H9 (cell line): ENCODE data around the gene JAML. TPM values are rescaled to one million over a fixed set of nuclear protein-coding genes. Genes with fewer than 3 reads are reported as not detected.

Experiments used
- DNase-seq: peaks from one replicate; pipeline ENCODE4 v3.0.0-alpha.2; 2017
- H2AFZ ChIP-seq: one replicate; pipeline ENCODE4 v1.6.1; 2013; ENCODE audit warnings: mild to moderate bottlenecking, low read length, control low read depth, moderate library complexity
- H2AK5ac ChIP-seq: 2 replicates; pipeline ENCODE4 v1.6.1; 2013; ENCODE audit warnings: low read length, control low read depth, mixed read lengths; ENCODE audit not compliant: insufficient read length
- H2BK120ac ChIP-seq: one replicate; pipeline ENCODE4 v1.6.1; 2013; ENCODE audit warnings: low read depth, mild to moderate bottlenecking, low read length, control low read depth, inconsistent platforms; ENCODE audit not compliant: poor library complexity, severe bottlenecking
- H2BK12ac ChIP-seq: 2 replicates; pipeline ENCODE4 v1.6.1; 2013; ENCODE audit warnings: low read length, control low read depth, mixed read lengths, low read depth; ENCODE audit not compliant: insufficient read length
- H2BK15ac ChIP-seq: 2 replicates; pipeline ENCODE4 v1.6.1; 2013; ENCODE audit warnings: low read depth, low read length, control low read depth
- H2BK20ac ChIP-seq: one replicate; pipeline ENCODE4 v1.6.1; 2013; ENCODE audit warnings: low read depth, mild to moderate bottlenecking, low read length, control low read depth, inconsistent platforms; ENCODE audit not compliant: poor library complexity, severe bottlenecking
- H2BK5ac ChIP-seq: 2 replicates; pipeline ENCODE4 v1.6.1; 2013; ENCODE audit warnings: low read length, control low read depth, mixed read lengths; ENCODE audit not compliant: insufficient read length
- H3K14ac ChIP-seq: 2 replicates; pipeline ENCODE4 v1.6.1; 2013; ENCODE audit warnings: low read length, control low read depth; ENCODE audit not compliant: insufficient read depth
- H3K18ac ChIP-seq: 2 replicates; pipeline ENCODE4 v1.6.1; 2013; ENCODE audit warnings: low read depth, mild to moderate bottlenecking, mixed read lengths, low read length, control low read depth; ENCODE audit not compliant: insufficient read length
- H3K23ac ChIP-seq: 2 replicates; pipeline ENCODE4 v1.6.1; 2013; ENCODE audit warnings: low read length, control low read depth, mixed read lengths, low read depth; ENCODE audit not compliant: insufficient read length
- H3K23me2 ChIP-seq: 2 replicates; pipeline ENCODE4 v1.6.1; 2013; ENCODE audit warnings: low read depth, mild to moderate bottlenecking, mixed read lengths, low read length, control low read depth; ENCODE audit not compliant: insufficient read length, poor library complexity, severe bottlenecking
- H3K27ac ChIP-seq: 2 replicates; pipeline ENCODE4 v1.5.1; 2013; ENCODE audit warnings: low read length, control low read depth, mixed read lengths, low read depth; ENCODE audit not compliant: insufficient read length
- H3K27me3 ChIP-seq: 2 replicates; pipeline ENCODE4 v1.6.1; 2013; ENCODE audit warnings: low read length, control low read depth, inconsistent platforms; ENCODE audit not compliant: insufficient read depth
- H3K4ac ChIP-seq: 2 replicates; pipeline ENCODE4 v1.6.1; 2013; ENCODE audit warnings: low read depth, mild to moderate bottlenecking, control low read depth, inconsistent platforms, low read length, moderate library complexity
- H3K4me1 ChIP-seq: 2 replicates; pipeline ENCODE4 v1.6.1; 2013; ENCODE audit warnings: low read length, control low read depth, inconsistent platforms; ENCODE audit not compliant: insufficient read depth
- H3K4me2 ChIP-seq: 2 replicates; pipeline ENCODE4 v1.6.1; 2013; ENCODE audit warnings: low read length, control low read depth, mixed read lengths; ENCODE audit not compliant: insufficient read length, insufficient read depth
- H3K56ac ChIP-seq: 2 replicates; pipeline ENCODE4 v1.6.1; 2013; ENCODE audit warnings: low read depth, mild to moderate bottlenecking, mixed read lengths, low read length, control low read depth; ENCODE audit not compliant: insufficient read length
- H3K79me1 ChIP-seq: 2 replicates; pipeline ENCODE4 v1.6.1; 2013; ENCODE audit warnings: low read depth, mild to moderate bottlenecking, moderate library complexity, low read length, control low read depth, inconsistent platforms; ENCODE audit not compliant: insufficient read depth, poor library complexity, severe bottlenecking
- H3K79me2 ChIP-seq: 2 replicates; pipeline ENCODE4 v1.6.1; 2013; ENCODE audit warnings: low read length, control low read depth, inconsistent platforms; ENCODE audit not compliant: insufficient read depth
- H3K9ac ChIP-seq: 2 replicates; pipeline ENCODE4 v1.6.1; 2013; ENCODE audit warnings: low read length, control low read depth, mixed read lengths; ENCODE audit not compliant: insufficient read length; ENCODE audit errors: extremely low read depth
- H3K9me3 ChIP-seq: one replicate; pipeline ENCODE4 v1.6.1; 2013; ENCODE audit warnings: low read depth, low read length, inconsistent platforms; ENCODE audit not compliant: control insufficient read depth
- H3T11ph ChIP-seq: one replicate; pipeline ENCODE4 v1.6.1; 2013; ENCODE audit warnings: mild to moderate bottlenecking, low read length, control low read depth, inconsistent platforms
- H4K20me1 ChIP-seq: one replicate; pipeline ENCODE4 v1.6.1; 2013; ENCODE audit not compliant: control insufficient read depth, insufficient read length, insufficient read depth
- H4K5ac ChIP-seq: 2 replicates; pipeline ENCODE4 v1.6.1; 2013; ENCODE audit warnings: low read depth, mild to moderate bottlenecking, mixed read lengths, low read length, control low read depth; ENCODE audit not compliant: insufficient read length
- H4K8ac ChIP-seq: replicated peaks from 2 replicates; pipeline ENCODE4 v1.6.1; 2013; ENCODE audit warnings: low read length, control low read depth, mixed read lengths, low read depth; ENCODE audit not compliant: insufficient read length
- H4K91ac ChIP-seq: 2 replicates; pipeline ENCODE4 v1.6.1; 2013; ENCODE audit warnings: low read depth, mild to moderate bottlenecking, moderate library complexity, mixed read lengths, low read length, control low read depth; ENCODE audit not compliant: insufficient read length
- H3K27ac Mint-ChIP-seq, 3 experiments: 2 replicates in 2 of 3; 3 replicates in 1 of 3; pipeline ENCODE4 v1.8.0; 2020 to 2021; ENCODE audit warnings: mixed read lengths in 3 of 3, mild to moderate bottlenecking in 1 of 3, moderate library complexity in 1 of 3
- H3K27me3 Mint-ChIP-seq: 2 replicates; pipeline ENCODE4 v1.8.0; 2021; ENCODE audit warnings: low read depth, mild to moderate bottlenecking, moderate library complexity, mixed read lengths
- H3K36me3 Mint-ChIP-seq, 3 experiments: 2 replicates in 2 of 3; 3 replicates in 1 of 3; pipeline ENCODE4 v1.8.0; 2020 to 2021; ENCODE audit warnings: low read depth in 3 of 3, mixed read lengths in 3 of 3; ENCODE audit not compliant: insufficient read depth in 1 of 3
- H3K4me1 Mint-ChIP-seq, 2 experiments: 2 replicates each; pipeline ENCODE4 v1.8.0; 2020; ENCODE audit warnings: mixed read lengths in 2 of 2
- H3K4me3 Mint-ChIP-seq, 2 experiments: 2 replicates in 1 of 2; 3 replicates in 1 of 2; pipeline ENCODE4 v1.8.0; 2020 to 2021; ENCODE audit warnings: mild to moderate bottlenecking in 2 of 2, mixed read lengths in 2 of 2, moderate library complexity in 1 of 2
- H3K9me3 Mint-ChIP-seq, 2 experiments: 2 replicates in 1 of 2; 3 replicates in 1 of 2; pipeline ENCODE4 v1.8.0; 2020; ENCODE audit warnings: mild to moderate bottlenecking in 2 of 2, mixed read lengths in 2 of 2, moderate library complexity in 1 of 2
- WGBS: extraction: QIAGEN DNeasy Blood & Tissue Kit; methylation state at CpG from one replicate; pipeline ENCODE4 v1.1.7; 2013; ENCODE audit warnings: missing lambda C conversion rate, low lambda C conversion rate, mixed read lengths; ENCODE audit not compliant: insufficient read length; ENCODE audit errors: extremely low coverage; 5-methylcytosine and 5-hydroxymethylcytosine counted together
- total RNA-seq: library from RNA; stranded (reverse); gene quantifications from 2 replicates; pipeline ENCODE4 v1.2.1, GENCODE V29; 2021
- TF ChIP-seq, protein P1 (sequence below): fragments of 200-600 bp; sonication (generic); conservative IDR thresholded peaks from 3 replicates; pipeline ENCODE4 v1.8.0; 2021; ENCODE audit warnings: antibody characterized with exemption, mild to moderate bottlenecking

Gene JAML
- total RNA-seq, 1 experiment from 2014 or later: 0.48 TPM

DNA sequence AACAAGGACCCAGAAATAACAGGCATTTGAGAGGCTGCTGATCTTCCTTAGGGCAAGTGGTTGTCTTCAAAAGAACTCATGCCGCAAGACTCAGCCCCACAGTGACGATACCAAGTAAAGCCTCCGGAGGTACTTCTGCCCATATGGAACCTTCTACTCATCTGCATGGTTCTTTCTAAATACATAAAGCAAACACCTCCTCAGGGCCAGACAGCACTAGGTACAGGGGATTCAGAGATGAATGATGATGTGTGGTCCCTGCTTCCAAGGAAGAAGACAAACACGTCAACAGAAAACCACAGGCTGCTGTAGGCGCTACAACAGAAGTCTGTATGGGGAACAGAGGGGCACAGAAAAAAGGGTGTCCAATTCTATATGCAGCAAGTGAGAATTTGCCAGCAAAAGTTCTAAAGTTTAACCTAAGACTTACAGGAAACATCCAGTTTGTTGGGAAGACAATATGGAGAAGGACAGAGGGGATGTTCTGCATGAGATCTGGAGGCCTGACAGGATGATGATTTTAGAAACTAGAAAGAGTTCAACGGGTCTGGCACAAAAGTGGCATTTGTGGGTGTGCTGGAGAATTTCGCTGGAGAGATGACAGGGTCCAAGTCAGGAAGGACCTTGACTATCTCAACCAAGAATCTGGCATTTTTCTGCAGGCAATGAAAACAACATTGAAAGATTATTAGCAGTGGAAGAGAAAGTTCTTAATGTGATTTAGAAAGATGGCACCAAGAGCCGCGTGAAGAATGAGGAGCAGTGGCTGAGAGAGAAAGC is 23.7 kb downstream of the JAML start:
- Histone ChIP-seq H3K4me2 (no peak overlapping the region), H3K79me1 (no peaks in the 10 kb centered on the region), H4K91ac (no peak overlapping the region), H3K23me2 (no peaks in the 10 kb centered on the region), H3K4me1 (no peaks in the 10 kb centered on the region), H2BK120ac (no peak overlapping the region), H3K9ac (no peak overlapping the region), H2BK15ac (no peak overlapping the region), H3K9me3 (no peaks in the 10 kb centered on the region), H3K79me2 (no peaks in the 10 kb centered on the region), H2AK5ac (no peak overlapping the region), H3K27ac (no peak overlapping the region), H3K56ac (no peak overlapping the region), H3K18ac (no peak overlapping the region), H3K14ac (no peak overlapping the region), H2BK5ac (no peak overlapping the region), H4K20me1 (no peaks in the 10 kb centered on the region), H3K27me3 (no peaks in the 10 kb centered on the region), H2BK20ac (no peak overlapping the region), H3K23ac (no peak overlapping the region), H2AFZ (no peak overlapping the region), H4K5ac (no peak overlapping the region), H3K4ac (no peak overlapping the region), H2BK12ac (no peak overlapping the region), H3T11ph (no peak overlapping the region), H4K8ac (no peak overlapping the region)
- H3K9me3 Mint-ChIP-seq: no peaks in the 10 kb centered on the region
- H3K36me3 Mint-ChIP-seq: no peaks in the 10 kb centered on the region
- H3K4me3 Mint-ChIP-seq: no peak overlapping the region
- TF ChIP-seq, protein P1, sequence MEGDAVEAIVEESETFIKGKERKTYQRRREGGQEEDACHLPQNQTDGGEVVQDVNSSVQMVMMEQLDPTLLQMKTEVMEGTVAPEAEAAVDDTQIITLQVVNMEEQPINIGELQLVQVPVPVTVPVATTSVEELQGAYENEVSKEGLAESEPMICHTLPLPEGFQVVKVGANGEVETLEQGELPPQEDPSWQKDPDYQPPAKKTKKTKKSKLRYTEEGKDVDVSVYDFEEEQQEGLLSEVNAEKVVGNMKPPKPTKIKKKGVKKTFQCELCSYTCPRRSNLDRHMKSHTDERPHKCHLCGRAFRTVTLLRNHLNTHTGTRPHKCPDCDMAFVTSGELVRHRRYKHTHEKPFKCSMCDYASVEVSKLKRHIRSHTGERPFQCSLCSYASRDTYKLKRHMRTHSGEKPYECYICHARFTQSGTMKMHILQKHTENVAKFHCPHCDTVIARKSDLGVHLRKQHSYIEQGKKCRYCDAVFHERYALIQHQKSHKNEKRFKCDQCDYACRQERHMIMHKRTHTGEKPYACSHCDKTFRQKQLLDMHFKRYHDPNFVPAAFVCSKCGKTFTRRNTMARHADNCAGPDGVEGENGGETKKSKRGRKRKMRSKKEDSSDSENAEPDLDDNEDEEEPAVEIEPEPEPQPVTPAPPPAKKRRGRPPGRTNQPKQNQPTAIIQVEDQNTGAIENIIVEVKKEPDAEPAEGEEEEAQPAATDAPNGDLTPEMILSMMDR: no peak
- DNase-seq: no peak
- H3K27ac Mint-ChIP-seq: no peak overlapping the region
- no CpG with 5 or more reads among the region's 9 CpGs for WGBS
- H3K27me3 Mint-ChIP-seq: peaks cover 9% of the 10 kb centered on the region
- peaks cover 21 to 22% of the 10 kb centered on the region in 2 experiments for H3K4me1 Mint-ChIP-seq
